SW480 (cell line): ENCODE data around the gene KLHL10.

Source experiments
- DNase-seq: peaks from one replicate; pipeline ENCODE4 v3.0.0-alpha.2; 2016; ENCODE audit warnings: low spot score

KLHL10 gene

DNA sequence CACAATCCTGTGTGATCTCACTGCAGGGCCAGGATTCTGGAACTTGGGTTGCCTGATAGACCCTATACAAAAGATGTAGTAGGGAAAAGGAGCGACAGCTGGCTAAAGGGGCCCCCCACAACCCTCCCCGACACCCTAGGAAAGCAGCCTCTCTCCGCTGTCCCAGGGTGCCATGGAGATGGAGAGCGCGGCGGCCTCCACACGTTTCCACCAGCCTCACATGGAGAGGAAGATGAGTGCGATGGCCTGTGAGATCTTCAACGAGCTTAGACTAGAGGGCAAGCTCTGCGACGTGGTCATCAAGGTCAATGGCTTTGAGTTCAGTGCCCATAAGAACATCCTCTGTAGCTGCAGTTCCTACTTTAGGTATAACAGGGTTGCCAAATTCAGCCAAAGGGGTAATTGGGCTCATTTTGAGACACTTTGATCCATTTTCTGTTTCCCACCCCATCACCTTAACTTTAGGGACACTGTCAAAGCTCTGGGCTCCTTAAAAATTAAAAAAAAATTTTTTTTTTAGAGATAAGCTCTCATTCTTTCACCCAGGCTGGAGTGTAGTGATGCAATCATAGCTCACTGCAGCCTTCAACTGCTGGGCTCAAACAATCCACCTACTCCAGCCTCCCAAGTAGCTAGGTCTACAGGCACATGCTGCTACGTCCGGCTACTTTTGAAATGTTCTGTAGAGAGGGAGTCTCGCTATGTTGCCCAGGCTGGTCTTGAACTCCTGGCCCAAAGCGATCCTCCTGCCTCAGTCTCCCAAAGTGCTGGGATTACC is at the start of gene KLHL10:
Gene KLHL10, plus strand, starts transcription at position 65 of the 778 bp plus-strand sequence. Its CDS starts 108 bp downstream, at position 173.
- no peak for DNase-seq

DNA sequence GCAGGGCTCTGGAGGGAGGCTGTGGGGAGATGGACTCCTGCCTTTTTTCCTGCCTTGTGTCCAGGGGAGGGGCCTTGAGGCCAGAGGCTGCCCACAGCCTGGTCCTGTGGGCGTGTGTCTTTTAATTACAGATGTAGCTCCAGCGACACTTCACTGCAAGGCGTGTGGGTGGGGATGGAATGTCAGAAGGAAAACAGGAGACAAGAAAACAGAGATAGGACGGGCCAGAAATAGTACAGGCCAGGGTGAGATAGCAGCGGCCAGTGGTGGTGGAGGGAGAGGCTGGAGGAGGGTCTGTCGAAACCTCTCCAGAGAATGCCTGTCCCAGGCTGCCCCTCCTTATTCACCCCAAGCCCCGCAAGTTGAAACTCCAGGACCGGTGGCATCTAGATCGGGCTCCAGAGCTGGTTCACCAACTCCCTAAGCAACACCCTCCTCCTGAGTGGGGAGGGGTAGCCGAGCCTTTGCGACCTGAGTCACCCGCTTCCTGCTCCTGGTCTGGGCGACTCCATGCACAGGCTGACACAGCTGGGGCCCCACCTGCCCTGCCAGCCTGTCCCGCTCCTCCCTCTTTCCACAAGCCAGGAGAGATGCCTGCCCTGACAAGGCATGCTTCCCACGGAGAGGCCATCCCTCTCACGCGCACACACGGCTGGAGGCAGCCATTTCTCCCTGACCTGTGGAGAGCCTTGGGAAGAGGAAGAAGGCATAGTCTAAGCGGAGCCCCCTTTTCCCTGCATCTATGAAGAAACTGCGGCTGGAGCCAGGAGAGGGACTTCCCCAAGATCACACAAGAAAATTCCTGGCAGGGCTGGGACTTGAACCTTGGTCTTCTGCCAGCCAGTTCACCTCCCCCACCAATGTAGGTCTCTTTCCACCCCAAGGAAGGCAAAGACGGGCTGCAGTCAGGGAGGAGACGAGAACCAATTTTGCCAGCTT is 44.5 kb upstream of the KLHL10 start:
- DNase-seq = peak; percentile 98

DNA sequence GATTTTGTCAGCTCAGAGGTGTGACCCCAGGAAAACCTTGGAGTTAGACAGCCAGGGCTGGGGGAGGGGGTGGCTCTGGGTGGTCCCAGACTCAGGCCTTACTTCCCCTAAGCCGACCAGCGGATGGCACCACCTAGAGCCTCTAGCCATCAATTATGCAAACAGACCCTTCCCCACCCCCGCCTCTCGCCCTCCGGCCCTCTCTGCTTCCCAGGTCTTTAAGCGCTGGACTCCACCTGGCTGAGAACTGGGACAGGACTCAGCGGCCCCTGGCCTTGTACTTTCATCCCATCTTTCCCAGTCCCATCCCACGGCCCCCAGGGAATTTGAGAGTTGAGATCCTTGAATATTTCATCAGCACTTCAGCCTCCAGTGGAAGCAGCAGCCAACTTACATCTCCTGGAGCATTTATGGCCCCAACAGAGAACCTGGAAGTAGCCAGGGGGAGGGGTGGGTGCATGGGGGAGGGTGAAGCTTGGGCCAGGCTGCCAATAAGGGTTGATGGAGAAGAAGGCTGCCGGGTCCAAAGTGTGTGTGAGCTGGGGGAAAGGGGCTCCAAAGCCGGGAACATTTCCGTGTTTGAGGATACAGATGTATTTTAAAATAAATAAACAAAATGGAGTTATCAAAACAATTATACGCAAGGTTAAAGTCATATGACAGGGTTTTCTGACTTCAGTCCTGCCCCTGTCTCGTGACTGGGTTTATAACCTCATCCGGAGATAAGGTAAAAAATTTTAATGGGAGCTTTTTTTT is 43.7 kb upstream of the KLHL10 start:
- peak; percentile 42 for DNase-seq

DNA sequence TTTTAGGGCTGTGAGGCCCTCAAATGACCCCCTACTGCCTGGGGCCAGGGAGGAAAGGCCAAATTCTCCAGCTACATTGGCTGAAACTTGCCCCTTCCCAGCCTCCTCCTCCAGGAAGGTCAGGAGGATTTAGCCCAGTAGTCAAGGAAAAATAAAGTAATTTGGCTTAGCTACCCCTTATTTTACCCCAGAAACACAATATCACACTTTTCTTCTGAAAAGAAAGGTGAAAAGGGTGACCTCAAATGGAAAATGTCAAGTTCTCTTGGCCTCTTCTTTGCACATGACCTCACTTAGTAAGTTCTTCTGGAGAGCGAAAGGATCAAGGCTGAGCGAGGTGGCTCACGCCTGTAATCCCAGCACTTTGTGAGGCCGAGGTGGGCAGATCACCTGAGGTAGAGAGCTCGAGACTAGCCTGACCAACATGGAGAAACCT is 43.1 kb upstream of the KLHL10 start:
- no peak for DNase-seq

DNA sequence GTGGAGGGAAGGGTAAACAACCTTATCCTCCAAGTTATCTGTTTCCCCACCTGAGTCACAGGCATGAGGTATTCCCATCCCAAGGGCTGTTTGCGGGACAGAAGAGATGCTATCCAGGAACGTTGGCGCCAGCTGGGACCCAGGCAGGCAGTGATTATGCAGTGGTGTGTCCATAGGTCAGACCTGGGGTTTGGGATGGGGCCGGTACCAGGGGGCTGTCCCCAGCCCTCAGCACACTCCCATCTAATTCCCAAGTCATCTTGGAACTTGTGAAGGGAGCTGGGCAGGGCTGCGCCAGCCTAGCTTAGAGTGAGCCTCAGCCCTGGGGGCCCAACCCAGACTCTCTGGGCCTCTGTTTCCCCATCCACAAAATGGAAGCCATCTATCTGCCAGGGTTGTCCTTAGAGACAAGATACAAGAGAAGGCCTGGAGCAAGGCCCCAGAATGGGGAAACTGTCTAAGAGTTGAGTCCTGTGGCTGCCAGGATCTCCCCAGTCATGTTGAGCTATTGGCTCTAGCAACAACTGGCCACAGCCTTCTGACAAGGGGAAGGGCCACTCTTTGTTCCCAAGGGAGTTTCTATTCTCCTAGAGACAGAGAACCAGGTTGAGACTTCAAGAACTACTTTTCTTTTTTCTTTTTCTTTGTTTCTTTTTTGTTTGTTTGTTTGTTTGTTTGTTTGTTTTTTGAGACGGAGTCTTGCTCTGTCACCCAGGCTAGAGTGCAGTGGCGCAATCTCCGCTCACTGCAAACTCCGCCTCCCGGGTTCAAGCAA is 41.3 kb upstream of the KLHL10 start:
- no peak for DNase-seq

DNA sequence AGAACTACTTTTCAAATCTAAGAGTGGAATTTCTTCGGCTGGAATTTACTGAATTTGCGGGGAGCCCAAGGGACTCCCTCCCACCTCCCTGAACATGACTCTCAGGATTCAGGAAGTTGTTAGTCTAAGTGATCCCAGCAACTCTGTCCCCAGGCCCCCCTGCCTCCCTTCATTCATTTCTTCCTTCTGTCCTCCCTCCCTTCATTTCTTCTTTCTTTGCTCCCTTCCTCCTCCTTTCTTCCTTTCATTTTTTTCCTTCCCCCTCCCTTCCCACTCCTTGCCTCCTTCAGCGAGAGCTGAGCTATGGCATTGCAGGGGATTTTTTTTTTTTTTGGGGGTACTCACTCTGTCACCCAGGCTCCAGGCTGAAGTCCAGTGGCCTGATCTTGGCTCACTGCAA is 40.2 kb upstream of the KLHL10 start:
- no peak for DNase-seq

DNA sequence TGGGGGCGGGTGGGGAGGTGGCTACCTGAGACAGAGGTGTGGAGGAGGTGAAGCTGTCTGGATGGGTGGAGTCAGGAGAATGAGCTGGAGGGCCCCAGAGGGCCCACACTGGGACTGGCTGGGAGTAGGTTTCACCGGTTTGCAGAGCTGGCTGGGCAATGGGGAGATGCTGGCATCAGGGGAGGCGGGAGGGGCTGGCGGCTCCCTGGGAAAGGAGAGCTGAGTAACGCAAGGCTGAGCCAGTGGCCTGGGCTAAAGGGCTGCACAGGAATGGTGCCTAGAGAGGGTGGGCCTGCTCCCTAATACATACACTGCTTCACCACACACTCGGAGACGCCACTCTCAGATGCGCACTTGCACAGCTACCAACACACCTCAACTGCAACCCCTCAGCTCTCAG is 38.3 kb upstream of the KLHL10 start:
- DNase-seq = peak; percentile 41

DNA sequence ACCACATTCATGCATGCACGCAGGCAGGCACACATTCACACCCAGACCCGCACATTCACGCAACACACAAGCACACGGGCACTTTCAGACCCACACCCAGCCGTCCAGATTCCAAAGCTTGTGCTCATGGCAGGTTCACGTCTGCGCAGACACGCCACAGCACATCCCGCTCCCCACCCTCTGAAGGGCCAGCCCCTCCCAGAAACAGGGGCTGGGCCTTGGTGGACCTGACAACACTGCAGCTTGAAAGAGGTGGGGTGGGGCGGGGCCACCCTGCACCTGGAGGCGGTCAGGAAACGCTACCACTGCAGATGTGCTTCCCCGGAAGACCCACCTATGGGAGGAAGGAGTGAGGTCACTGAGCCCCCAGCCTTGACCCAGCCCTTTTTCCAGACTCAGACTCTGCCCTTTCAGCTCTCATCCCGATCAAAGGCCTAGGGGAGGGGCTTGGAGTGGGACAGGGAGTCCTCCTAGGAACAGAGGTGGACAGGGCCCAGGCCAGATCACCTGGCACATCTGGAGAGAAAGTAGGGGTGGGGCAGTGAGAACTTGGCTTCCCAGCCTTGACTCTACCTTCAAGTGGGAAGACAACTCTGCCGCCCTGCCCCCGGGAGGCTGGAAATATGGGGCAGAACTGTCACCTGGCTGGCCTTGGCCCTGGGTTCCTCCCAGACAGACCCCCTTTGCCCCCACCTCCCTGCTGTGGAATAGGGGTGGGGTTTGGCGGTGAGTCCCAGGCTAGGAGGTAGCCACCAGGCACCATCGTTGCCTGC is 36.8 kb upstream of the KLHL10 start:
- DNase-seq = peak; percentile 99

DNA sequence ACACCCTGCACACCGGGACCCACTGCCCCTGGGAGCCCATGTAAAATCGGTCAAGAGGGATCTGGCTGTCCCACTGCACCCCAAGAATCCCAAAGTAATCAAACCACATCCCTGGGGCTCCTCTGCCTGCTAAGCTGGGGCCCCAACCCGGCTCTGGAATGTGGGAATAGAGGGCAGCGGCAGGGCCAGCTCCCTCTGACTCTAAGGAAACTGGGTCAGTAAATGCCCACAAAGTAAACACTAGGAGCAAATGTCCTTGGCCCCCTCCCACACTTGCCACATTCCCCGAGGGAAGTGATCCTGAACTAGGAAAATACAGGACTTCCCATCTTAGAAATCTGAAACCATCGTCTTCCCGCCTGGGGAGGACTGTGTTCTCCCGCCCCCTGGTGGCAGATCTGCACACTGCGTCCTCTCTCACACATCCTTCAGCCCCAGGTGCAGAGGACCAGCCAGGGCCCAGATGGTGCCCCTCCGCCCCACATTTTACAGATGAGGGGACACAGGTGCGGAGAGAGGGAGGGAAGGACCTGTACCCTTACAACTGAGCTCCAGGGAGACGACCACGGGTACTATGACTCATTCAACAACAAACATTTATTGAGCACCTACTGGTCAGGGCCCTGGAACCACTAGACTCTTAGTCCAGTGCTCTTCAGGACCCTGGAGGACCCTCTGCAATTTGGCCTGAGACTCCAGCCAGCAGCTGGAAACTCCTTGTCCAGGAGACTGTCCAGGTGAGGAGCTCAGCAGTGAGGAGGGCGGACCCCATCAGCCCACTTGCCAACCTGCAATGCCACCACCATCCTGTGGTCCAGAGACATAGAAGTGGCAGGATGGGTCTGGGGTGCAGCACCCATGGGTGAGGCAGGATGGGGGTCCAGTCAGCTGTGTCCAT is 36.0 kb upstream of the KLHL10 start:
- peak; percentile 86 for DNase-seq

DNA sequence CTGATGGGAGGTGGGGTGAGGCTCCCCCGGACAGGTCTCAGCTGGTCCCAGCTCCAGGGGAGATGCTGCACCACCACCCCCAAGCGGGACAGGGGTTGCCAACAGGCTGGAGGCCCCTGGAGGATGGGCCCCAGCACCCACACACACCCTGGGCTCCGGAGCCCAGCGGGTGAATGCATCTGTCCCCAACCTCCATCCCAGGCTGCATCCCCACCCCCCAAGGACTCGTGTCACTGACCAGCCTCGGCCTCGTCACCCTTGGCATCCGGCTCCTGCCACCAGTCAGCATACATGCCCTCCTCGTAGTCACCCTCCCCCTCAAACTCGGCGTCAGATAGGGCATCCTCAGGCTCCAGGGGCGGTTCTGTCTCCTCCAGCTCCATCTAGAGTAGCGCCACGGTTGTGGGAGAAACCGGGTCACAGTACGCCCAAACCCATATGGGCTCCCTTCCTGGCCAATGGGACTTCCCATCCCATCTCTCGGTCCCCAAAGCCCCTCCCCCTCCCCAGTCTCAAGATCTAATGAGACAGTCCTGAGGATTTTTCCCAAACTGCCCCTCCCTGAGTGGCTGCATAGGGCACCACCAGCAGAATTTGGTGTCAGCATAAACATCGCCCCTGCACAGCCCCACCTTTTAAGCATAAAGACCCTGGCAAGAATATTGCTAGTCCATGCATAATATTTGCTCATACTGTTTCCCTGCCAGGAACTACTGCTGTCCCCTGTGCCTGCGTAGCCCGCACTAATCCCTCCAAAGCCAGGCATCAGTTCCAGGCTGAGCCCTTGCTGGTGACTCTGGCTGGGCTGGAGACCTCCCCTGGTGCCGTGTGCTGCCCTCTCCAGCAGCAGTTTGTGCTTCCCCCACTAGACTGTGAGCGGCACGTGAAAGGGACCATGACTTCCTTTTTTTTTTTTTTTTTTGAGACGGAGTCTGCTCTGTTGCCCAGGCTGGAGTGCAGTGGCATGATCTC is 34.3 kb upstream of the KLHL10 start:
- no peak for DNase-seq

DNA sequence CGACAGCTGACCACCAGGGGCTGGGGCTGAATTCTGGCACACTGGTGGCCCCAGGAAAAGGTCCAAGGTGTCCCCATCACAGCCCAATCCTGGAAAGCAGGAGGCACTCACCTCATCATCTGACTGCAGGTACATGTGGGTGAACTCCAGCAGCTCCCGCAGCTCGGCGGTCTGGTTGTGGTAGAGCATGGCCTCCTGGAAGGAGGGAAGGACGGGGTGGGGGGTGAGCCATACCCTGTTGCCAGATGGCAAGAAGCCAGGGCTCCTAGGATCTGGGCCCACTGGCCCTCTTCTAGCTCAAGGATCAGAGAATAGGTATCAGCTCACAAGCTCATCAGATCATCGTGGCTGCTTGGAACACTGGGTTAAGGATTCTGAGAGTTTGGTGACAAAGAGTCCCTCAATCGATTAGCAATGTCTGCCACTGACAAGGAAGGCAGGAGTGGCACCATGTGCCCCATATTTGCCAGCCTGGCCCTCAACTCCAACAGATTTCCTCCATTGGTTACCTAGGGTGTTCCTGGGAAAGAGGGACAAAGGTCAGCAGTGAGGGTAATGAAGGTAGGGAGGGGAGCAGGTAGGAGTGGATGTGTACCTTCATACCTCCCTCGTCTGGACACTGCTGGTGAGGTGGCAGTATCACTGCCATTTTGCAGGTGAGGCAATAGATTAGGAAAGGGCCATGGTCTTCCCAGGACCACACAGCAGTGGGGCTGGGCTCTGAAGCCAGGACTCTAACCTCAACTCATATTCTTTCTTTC is 30.8 kb upstream of the KLHL10 start:
- DNase-seq = no peak

DNA sequence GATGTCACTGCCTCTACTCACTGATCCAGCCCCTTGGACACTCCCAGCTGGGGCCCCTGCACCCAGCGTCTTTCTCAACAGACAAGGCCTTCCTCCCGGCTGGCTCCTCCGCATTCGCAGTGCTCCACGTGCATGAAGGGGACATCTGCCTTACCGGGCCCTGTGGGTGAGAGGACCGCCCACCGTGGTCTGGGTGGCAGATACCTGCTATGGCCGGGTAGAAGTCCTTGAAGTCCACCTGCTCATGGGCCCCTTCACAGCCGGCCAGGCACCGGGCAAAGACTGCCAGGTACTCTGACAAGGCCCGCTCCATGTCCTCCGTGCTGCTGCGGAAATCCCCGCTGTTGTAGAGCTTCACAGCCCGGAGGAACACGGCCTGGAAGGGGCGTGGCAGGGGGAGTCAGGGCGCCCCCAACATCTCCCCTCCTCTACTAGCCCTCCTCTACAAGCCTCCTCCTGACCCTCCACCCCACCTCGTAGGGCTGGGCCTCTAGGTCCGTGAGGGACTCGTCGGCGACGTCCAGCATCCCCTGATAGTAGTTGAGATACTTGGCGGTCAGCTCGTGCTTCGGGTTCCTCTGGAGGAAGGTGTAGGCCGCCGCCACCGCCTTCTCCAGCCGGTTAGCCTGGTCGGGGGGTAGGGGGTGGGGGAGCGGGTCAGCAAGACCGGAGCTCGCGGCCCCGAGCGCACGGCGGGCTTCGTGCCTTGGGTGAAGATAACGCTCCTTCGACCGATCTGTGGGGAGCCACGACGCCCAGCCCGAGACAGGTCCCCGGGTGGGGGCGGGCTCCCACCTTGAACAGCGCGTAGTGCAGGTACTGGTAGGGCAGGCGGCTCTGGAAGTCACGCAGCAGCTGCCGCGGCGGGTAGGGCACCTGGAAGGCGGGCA is 26.7 kb upstream of the KLHL10 start:
- no peak for DNase-seq

DNA sequence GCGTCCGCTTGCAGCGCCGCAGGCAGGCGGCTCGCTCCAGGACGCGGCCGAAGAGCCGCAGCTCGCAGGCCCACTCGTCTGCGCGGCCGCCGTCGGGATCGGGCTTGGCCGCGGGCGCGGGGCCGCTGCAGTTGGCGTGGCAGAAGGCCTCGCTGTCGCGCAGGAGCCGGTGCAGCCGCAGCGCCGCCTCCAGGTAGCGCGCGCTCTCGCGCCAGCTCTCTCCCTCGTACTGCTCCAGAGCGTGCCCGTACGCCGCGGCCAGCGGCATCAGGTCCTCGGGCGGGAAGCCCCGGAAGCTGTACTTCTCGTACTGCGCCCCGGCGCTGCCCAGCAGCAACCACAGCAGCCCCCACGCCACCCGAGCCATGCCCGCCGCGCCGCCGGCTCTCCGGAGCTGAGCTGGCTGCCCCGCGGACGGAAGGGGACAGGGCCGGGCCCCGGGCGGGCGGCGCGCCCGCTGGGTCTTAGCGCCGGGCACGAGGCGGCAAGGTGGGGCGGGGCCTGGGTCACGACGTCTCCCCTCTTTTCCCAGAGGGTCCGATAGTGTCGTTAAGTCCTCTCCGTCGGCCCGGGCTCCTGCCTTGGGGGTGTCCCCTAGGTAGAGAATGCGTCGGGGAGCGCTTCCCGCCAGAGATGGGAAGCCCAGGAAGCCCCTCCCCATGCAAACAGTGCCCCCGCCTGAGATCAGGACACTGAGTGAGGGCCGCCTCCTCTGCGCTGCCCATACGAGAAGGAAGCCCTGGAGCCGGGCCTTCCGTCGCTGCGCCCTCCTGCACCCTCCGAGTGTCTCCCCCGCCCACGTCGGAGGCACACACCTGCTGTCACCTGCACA is 25.9 kb upstream of the KLHL10 start, which contains the start of gene P3H4:
Gene P3H4, minus strand, starts transcription at position 401 of the 832 bp plus-strand sequence. Its CDS starts 34 bp downstream, at position 367.
- peak; percentile 76 for DNase-seq

DNA sequence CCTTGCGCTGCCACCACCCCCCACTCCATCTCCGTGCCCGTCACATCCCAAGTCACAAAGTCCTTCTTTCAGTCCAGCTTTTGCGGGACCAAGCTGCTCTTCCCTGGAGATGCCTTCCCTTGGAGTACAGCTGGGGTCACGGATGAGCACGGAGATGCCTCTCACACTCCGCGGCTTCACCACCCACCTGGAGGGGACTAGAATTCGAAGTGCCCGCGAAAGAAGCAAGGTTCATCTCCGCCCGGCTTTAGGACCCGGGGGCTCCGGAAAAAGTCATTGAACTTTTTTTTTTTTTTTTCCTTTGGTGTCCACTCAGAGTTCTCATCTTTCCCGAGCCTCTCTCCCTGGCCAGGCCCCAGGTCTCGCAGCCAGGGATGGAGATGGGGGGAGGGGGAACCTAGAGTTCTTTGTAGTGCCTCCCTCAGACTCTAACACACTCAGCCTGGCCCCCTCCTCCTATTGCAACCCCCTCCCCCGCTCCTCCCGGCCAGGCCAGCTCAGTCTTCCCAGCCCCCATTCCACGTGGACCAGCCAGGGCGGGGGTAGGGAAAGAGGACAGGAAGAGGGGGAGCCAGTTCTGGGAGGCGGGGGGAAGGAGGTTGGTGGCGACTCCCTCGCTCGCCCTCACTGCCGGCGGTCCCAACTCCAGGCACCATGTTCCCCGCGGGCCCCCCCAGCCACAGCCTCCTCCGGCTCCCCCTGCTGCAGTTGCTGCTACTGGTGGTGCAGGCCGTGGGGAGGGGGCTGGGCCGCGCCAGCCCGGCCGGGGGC is 25.1 kb upstream of the KLHL10 start, which contains the start of gene FKBP10:
Gene FKBP10, plus strand, starts transcription at position 624 of the 771 bp plus-strand sequence. Its CDS starts 31 bp downstream, at position 655.
- peak; percentile 87 for DNase-seq
